Smooth muscle cell (in vitro differentiated cells): Measurements from ENCODE around the gene SPEN. TPM values are rescaled to one million over a fixed set of nuclear protein-coding genes. Genes with fewer than 3 reads are reported as not detected.

Experiments used
- DNase-seq: peaks from one replicate; lab custom pipeline; 2025; ENCODE audit not compliant: unreplicated experiment; lab: John Stamatoyannopoulos, UW
- H2AFZ ChIP-seq: fragments of 200-600 bp; sonication (generic); 2 replicates; pipeline ENCODE4 v1.6.0; 2016; ENCODE audit warnings: antibody characterized with exemption, low read depth, mild to moderate bottlenecking
- H3F3A ChIP-seq: fragments of 200-600 bp; sonication (generic); 2 replicates; pipeline ENCODE4 v1.6.0; 2017; ENCODE audit warnings: antibody characterized with exemption, low read depth
- H3K27ac ChIP-seq: fragments of 200-600 bp; sonication (generic); 2 replicates; pipeline ENCODE4 v1.5.1; 2016; ENCODE audit warnings: low read depth, mild to moderate bottlenecking
- H3K27me3 ChIP-seq: fragments of 200-600 bp; sonication (generic); 2 replicates; pipeline ENCODE4 v1.6.1; 2016; ENCODE audit warnings: low read depth, mild to moderate bottlenecking
- H3K36me3 ChIP-seq: fragments of 200-600 bp; sonication (generic); 2 replicates; pipeline ENCODE4 v1.5.1; 2016; ENCODE audit warnings: low read depth
- H3K4me1 ChIP-seq: fragments of 200-600 bp; sonication (generic); 2 replicates; pipeline ENCODE4 v1.5.1; 2016; ENCODE audit warnings: low read depth
- H3K4me2 ChIP-seq: fragments of 200-600 bp; sonication (generic); 2 replicates; pipeline ENCODE4 v1.6.0; 2016; ENCODE audit warnings: mild to moderate bottlenecking
- H3K4me3 ChIP-seq: fragments of 200-600 bp; sonication (generic); 2 replicates; pipeline ENCODE4 v1.5.1; 2016; ENCODE audit warnings: mild to moderate bottlenecking
- H3K79me2 ChIP-seq: fragments of 200-600 bp; sonication (generic); 2 replicates; pipeline ENCODE4 v1.6.0; 2016; ENCODE audit warnings: low read depth, mild to moderate bottlenecking
- H3K9ac ChIP-seq: fragments of 200-600 bp; sonication (generic); 2 replicates; pipeline ENCODE4 v1.6.0; 2016; ENCODE audit warnings: low read depth
- H3K9me3 ChIP-seq: fragments of 200-600 bp; sonication (generic); replicated peaks from 2 replicates; pipeline ENCODE4 v1.5.1; 2016; ENCODE audit warnings: low read depth
- H4K20me1 ChIP-seq: fragments of 200-600 bp; sonication (generic); 2 replicates; pipeline ENCODE4 v1.6.0; 2016; ENCODE audit warnings: low read depth
- CTCF ChIP-seq: fragments of 200-600 bp; sonication (generic); IDR thresholded peaks from 2 replicates; pipeline ENCODE4 v1.5.1; 2017; ENCODE audit warnings: borderline replicate concordance, mild to moderate bottlenecking, antibody characterized with exemption; ENCODE audit not compliant: insufficient read depth, poor library complexity, severe bottlenecking
- WGBS: methylation state at CpG from one replicate; pipeline ENCODE4 v1.1.7; 2016; ENCODE audit warnings: low lambda C conversion rate; 5-methylcytosine and 5-hydroxymethylcytosine counted together
- polyA plus RNA-seq: library from polyadenylated mRNA; unstranded; fragments of >200 nt; fragmentation: Nextera tagmentation; extraction: Ambion mirVana; gene quantifications from 2 replicates; pipeline ENCODE4 v1.2.1, GENCODE V29; 2016
- total RNA-seq: library from RNA; depleted of rRNA; stranded (reverse); fragments of >200 nt; gene quantifications from 2 replicates; pipeline ENCODE4 v1.2.3, GENCODE V29; 2014

SPEN gene
- total and polyA plus RNA-seq, 2 experiments from 2014 or later: 10.6 to 28.7 TPM

- Histone ChIP-seq H3F3A (peaks cover 21% of the 10 kb centered on the region), H3K4me2 (no peak overlapping the region), H3K9ac (no peak overlapping the region), H3K79me2 (peaks cover 18% of the 10 kb centered on the region), H4K20me1 (peaks cover 28% of the 10 kb centered on the region), H3K36me3 (no peaks in the 10 kb centered on the region), H3K4me1 (peaks cover 29% of the 10 kb centered on the region), H3K27ac (no peak overlapping the region), H3K4me3 (no peak overlapping the region), H3K9me3 (no peaks in the 10 kb centered on the region), H2AFZ (no peak overlapping the region), H3K27me3 (no peaks in the 10 kb centered on the region)
- over 99% methylated on average over 18 of the region's 18 CpGs for WGBS
- no peak for DNase-seq
- no peak for TF ChIP-seq CTCF
These were observed 99.3 kb downstream of the SPEN start for GRCh38 chr1:15946571-15947381.

GRCh38 chr1:15947382-15948090, 100.0 kb downstream of the SPEN start:
- peak overlapping the region; percentile 100 for H3K27ac ChIP-seq
- H2AFZ ChIP-seq: no peak overlapping the region
- no peak for DNase-seq
- H3K9me3 ChIP-seq: no peaks in the 10 kb centered on the region
- WGBS: 97% methylated on average over 10 of the region's 10 CpGs
- H3K4me1 ChIP-seq: peaks cover 37% of the 10 kb centered on the region
- no peaks in the 10 kb centered on the region for H3K36me3 ChIP-seq
- H4K20me1 ChIP-seq: peaks cover 28% of the 10 kb centered on the region
- H3K79me2 ChIP-seq: peaks cover 18% of the 10 kb centered on the region
- TF ChIP-seq CTCF: no peak
- H3K27me3 ChIP-seq: no peaks in the 10 kb centered on the region
- H3F3A ChIP-seq: peaks cover 28% of the 10 kb centered on the region
- H3K9ac ChIP-seq: no peak overlapping the region
- peak overlapping the region; percentile 90 for H3K4me2 ChIP-seq
- no peak overlapping the region for H3K4me3 ChIP-seq

- 93% methylated on average over 16 of the region's 16 CpGs for WGBS
- peaks cover 28% of the 10 kb centered on the region for H4K20me1 ChIP-seq
- no peak for TF ChIP-seq CTCF
- H3K4me1 ChIP-seq: peaks cover 42% of the 10 kb centered on the region
- H3K79me2 ChIP-seq: peaks cover 20% of the 10 kb centered on the region
- H3K27me3 ChIP-seq: no peaks in the 10 kb centered on the region
- H3K27ac ChIP-seq: peak overlapping the region; percentile 100
- no peaks in the 10 kb centered on the region for H3K9me3 ChIP-seq
- H3K4me2 ChIP-seq: peak overlapping the region; percentile 90
- no peak overlapping the region for H3K4me3 ChIP-seq
- H3K9ac ChIP-seq: peak overlapping the region; percentile 99
- DNase-seq: no peak
- peaks cover 29% of the 10 kb centered on the region for H3F3A ChIP-seq
- H3K36me3 ChIP-seq: no peaks in the 10 kb centered on the region
- no peak overlapping the region for H2AFZ ChIP-seq
These were observed 100.6 kb downstream of the SPEN start for GRCh38 chr1:15948091-15948591.
